Peyer's patch (tissue), 4 donors: ENCODE measurements around the gene TRAPPC2L.

Experiments
- CTCF ChIP-seq, 6 experiments: fragments of 450-650 bp in 4 of 6; fragments of 200-600 bp in 2 of 6; sonication (generic) in 1 of 6; IDR thresholded peaks; one replicate each; pipeline ENCODE4 v1.5.1; 2017 to 2019; ENCODE audit warnings: antibody characterized with exemption in 6 of 6, mild to moderate bottlenecking in 3 of 6, moderate library complexity in 1 of 6
- POLR2A ChIP-seq, 2 donors: fragments of 450-650 bp; IDR thresholded peaks; one replicate each; pipeline ENCODE4 v1.5.1; 2017; ENCODE audit warnings: antibody characterized with exemption in 2 of 2, mild to moderate bottlenecking in 2 of 2, moderate library complexity in 2 of 2

- no peak for TF ChIP-seq CTCF (IDR thresholded peaks at IDR 0.05)
- no peak for TF ChIP-seq POLR2A (IDR thresholded peaks at IDR 0.05)
Measured at GRCh38 chr16:88865742-88866141, 8.8 kb downstream of the TRAPPC2L start.
